K562 (cell line): ENCODE results near the gene ATP2A3. TPM values are rescaled to one million over a fixed set of nuclear protein-coding genes. Genes with fewer than 3 reads are reported as not detected.

Experiments
- ATAC-seq: fragments of 200-7000 bp; cut with Tn5 transposase; 3 replicates; pipeline ENCODE4 v1.9.1; 2020; ENCODE audit warnings: moderate library complexity
- BruUV-seq: library from RNA; stranded (reverse); fragments of 400-500 nt; replicated peaks from 2 replicates; lab custom pipeline; 2021; lab: Mats Ljungman, UMichigan
- CTCF ChIA-PET: fragments of 300-600 bp; formaldehyde crosslinking; extraction: SDS; loops from one replicate; lab custom pipeline; 2021; ENCODE audit warnings: low intra/inter-chr PET ratio; lab: Yijun Ruan, JAX
- POLR2A ChIA-PET: fragments of 300-600, 350-650 bp; sonication (Branson Sonifier 250); formaldehyde crosslinking; extraction: SDS; loops from one replicate; lab custom pipeline; 2021; ENCODE audit warnings: antibody characterized with exemption, inconsistent platforms; lab: Yijun Ruan, JAX
- DNase-seq, 4 experiments: peaks; one replicate each; pipeline versions ENCODE4 v3.0.0 to v3.0.0-alpha.2; 2011 to 2018; ENCODE audit warnings: low spot score in 3 of 4, mixed read lengths in 3 of 4; ENCODE audit errors: extremely low read depth in 1 of 4
- FAIRE-seq: peaks from 2 replicates; lab custom pipeline; 2011; peaks lifted over from hg19 to GRCh38; lab: Jason Lieb, UNC
- H2AFZ ChIP-seq: 2 replicates; pipeline ENCODE4 v1.6.0; 2011; ENCODE audit warnings: low read depth, low read length, control low read depth, inconsistent platforms
- H3K27ac ChIP-seq: fragments of 200-600 bp; 3 replicates; pipeline ENCODE4 v1.8.0; 2011; ENCODE audit warnings: low read depth, mild to moderate bottlenecking, control low read depth, inconsistent platforms, low read length, moderate library complexity, mixed read lengths; ENCODE audit errors: extremely low read depth
- H3K27me3 ChIP-seq, 2 experiments: fragments of 300-600 bp in 1 of 2; 2 replicates in 1 of 2; 3 replicates in 1 of 2; pipeline versions ENCODE4 v1.6.0 to v1.8.0; 2011; ENCODE audit warnings: inconsistent platforms in 2 of 2, low read length in 2 of 2, mild to moderate bottlenecking in 1 of 2, mixed read lengths in 1 of 2, moderate library complexity in 1 of 2; ENCODE audit not compliant: control insufficient read depth in 2 of 2, insufficient read depth in 2 of 2
- H3K36me3 ChIP-seq: fragments of 300-600 bp; 3 replicates; pipeline ENCODE4 v1.8.0; 2011; ENCODE audit warnings: mild to moderate bottlenecking, low read length, inconsistent platforms; ENCODE audit not compliant: control insufficient read depth, insufficient read depth
- H3K4me1 ChIP-seq, 2 experiments: fragments of 200-600 bp in 1 of 2; replicated peaks in 1 of 2; 2 replicates in 1 of 2; 3 replicates in 1 of 2; pipeline versions ENCODE4 v1.5.1 to v1.8.0; 2011; ENCODE audit warnings: inconsistent platforms in 2 of 2, low read length in 2 of 2, mild to moderate bottlenecking in 1 of 2, mixed read lengths in 1 of 2, moderate library complexity in 1 of 2; ENCODE audit not compliant: control insufficient read depth in 2 of 2, insufficient read depth in 2 of 2
- H3K4me2 ChIP-seq: 2 replicates; pipeline ENCODE4 v1.6.1; 2011; ENCODE audit warnings: low read length, control low read depth, inconsistent platforms, mixed read lengths; ENCODE audit not compliant: insufficient read depth
- H3K4me3 ChIP-seq: fragments of 200-600 bp; sonication (generic), shearing (Covaris generic); 2 replicates; pipeline ENCODE4 v1.5.1; 2016; ENCODE audit warnings: control low read depth, inconsistent platforms
- H3K79me2 ChIP-seq: fragments of 200-600 bp; 3 replicates; pipeline ENCODE4 v1.8.0; 2011; ENCODE audit warnings: low read length, inconsistent platforms; ENCODE audit not compliant: control insufficient read depth, insufficient read depth
- H3K9ac ChIP-seq, 2 experiments: 2 replicates each; pipeline versions ENCODE4 v1.6.0 to v1.6.1; 2011; ENCODE audit warnings: low read depth in 2 of 2, low read length in 2 of 2, control low read depth in 1 of 2, inconsistent platforms in 1 of 2, mild to moderate bottlenecking in 1 of 2, mixed read lengths in 1 of 2; ENCODE audit not compliant: insufficient read depth in 1 of 2
- H3K9me1 ChIP-seq: one replicate; pipeline ENCODE4 v1.6.0; 2011; ENCODE audit warnings: inconsistent platforms, mild to moderate bottlenecking, low read length, moderate library complexity; ENCODE audit not compliant: control insufficient read depth, insufficient read depth
- H3K9me3 ChIP-seq: replicated peaks from 2 replicates; pipeline ENCODE4 v1.5.1; 2011; ENCODE audit warnings: low read depth, low read length, inconsistent platforms; ENCODE audit not compliant: control insufficient read depth, insufficient read depth
- H4K20me1 ChIP-seq: replicated peaks from 2 replicates; pipeline ENCODE4 v1.6.1; 2011; ENCODE audit warnings: low read length, inconsistent platforms, mixed read lengths; ENCODE audit not compliant: control insufficient read depth, insufficient read depth
- POLR2G ChIP-seq: fragments of 200-400 bp; formaldehyde crosslinking; IDR thresholded peaks from 2 replicates; pipeline ENCODE4 v1.6.1; 2017; ENCODE audit warnings: low read depth, mild to moderate bottlenecking, antibody characterized with exemption, low read length, moderate library complexity
- RBM22 ChIP-seq: fragments of 200-400 bp; formaldehyde crosslinking; IDR thresholded peaks from 2 replicates; pipeline ENCODE4 v1.6.1; 2018; ENCODE audit warnings: low read length, low read depth; ENCODE audit not compliant: poor library complexity, severe bottlenecking
- XRCC3 ChIP-seq: fragments of 450-650 bp; IDR thresholded peaks from 2 replicates; pipeline ENCODE4 v1.6.1; 2017; ENCODE audit warnings: mild to moderate bottlenecking, moderate library complexity
- ZNF232 ChIP-seq: sonication (generic); formaldehyde crosslinking; IDR thresholded peaks from 2 replicates; pipeline ENCODE4 v1.8.0; 2022; ENCODE audit warnings: mild to moderate bottlenecking, missing genetic modification reagents
- WGBS: fragments of 100-300 bp; shearing (Covaris generic); methylation state at CpG from one replicate; pipeline ENCODE4 v1.1.6; 2016; ENCODE audit warnings: low coverage, mixed read lengths; ENCODE audit not compliant: insufficient coverage; ENCODE audit errors: missing lambda C conversion rate; 5-methylcytosine and 5-hydroxymethylcytosine counted together
- in situ Hi-C: fragments of 300-500 bp; cut with MboI; formaldehyde crosslinking; loops from 4 replicates; pipeline ENCODE4 v1.15.0; 2018; ENCODE audit warnings: inconsistent platforms, mixed read lengths
- intact Hi-C: fragments of 100-400 bp; cut with micrococcal nuclease; formaldehyde crosslinking; loops from 2 replicates; pipeline ENCODE4 v1.14.2; 2022
- polyA plus RNA-seq, 8 experiments: library from polyadenylated mRNA; depleted of rRNA in 4 of 8; stranded (reverse) in 5 of 8; unstranded in 3 of 8; fragments of >200 nt; fragmentation: Nextera tagmentation in 2 of 8; fragmentation: Illumina TruSeq in 1 of 8; extraction: Ambion mirVana in 2 of 8; extraction: Trizol in 1 of 8; gene quantifications; 2 replicates each; pipeline versions ENCODE4 v1.2.1 to v1.2.3, GENCODE V29; 2011 to 2014; ENCODE audit warnings: inconsistent platforms in 1 of 8, missing spikeins in 1 of 8
- total RNA-seq, 7 experiments: library from RNA; depleted of rRNA in 6 of 7; stranded (reverse); fragments of >200 nt in 6 of 7; fragmentation: Illumina TruSeq in 2 of 7; extraction: Trizol in 2 of 7; gene quantifications; 2 replicates each; pipeline versions ENCODE4 v1.2.1 to v1.2.3, GENCODE V29; 2011 to 2021; ENCODE audit warnings: low replicate concordance in 1 of 7
- TF ChIP-seq, protein P1 (sequence below): fragments of 450-650 bp; formaldehyde crosslinking; conservative IDR thresholded peaks from 2 replicates; pipeline ENCODE4 v1.4.0; 2022; ENCODE audit warnings: mild to moderate bottlenecking, missing genetic modification characterization
- TF ChIP-seq, protein P2 (sequence below): fragments of 250-450 bp; sonication (Bioruptor Pico); IDR thresholded peaks from 2 replicates; pipeline ENCODE4 v1.4.0; 2020; ENCODE audit warnings: mild to moderate bottlenecking, moderate library complexity

The ATP2A3 gene
- total and polyA plus RNA-seq, 9 of the 15 experiments (the other 6 are each of a cell fraction or from before 2014, with no cell fraction given) = 0.65 to 103 (median 31.3) TPM

DNA sequence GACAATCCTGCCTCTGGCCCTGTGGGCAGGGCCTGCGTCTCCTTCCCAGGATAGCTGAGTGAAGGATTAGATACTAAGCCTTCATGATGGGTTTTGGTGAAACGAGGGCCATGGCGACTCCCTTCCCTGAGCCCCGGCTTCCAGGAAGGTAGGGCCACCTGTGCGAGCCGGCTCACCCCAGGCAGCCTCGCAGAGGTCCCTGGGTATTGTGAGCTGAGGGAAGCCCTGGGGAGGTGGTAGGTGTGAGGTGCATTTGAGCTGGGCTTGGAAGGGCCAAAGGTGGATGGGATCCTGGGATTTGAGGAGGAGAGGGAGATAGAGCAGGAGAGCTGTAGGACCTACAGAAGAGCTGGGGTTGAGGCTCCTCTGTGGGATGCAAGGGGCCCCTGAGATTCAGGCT, 41.5 kb downstream of the ATP2A3 start (continued):
- TF ChIP-seq, protein P1, sequence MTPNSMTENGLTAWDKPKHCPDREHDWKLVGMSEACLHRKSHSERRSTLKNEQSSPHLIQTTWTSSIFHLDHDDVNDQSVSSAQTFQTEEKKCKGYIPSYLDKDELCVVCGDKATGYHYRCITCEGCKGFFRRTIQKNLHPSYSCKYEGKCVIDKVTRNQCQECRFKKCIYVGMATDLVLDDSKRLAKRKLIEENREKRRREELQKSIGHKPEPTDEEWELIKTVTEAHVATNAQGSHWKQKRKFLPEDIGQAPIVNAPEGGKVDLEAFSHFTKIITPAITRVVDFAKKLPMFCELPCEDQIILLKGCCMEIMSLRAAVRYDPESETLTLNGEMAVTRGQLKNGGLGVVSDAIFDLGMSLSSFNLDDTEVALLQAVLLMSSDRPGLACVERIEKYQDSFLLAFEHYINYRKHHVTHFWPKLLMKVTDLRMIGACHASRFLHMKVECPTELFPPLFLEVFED (CRISPR knock-in tag) = 0 out of 2 replicates have a peak, but pooled peaks have one; percentile 55
- TF ChIP-seq ZNF232 (CRISPR knock-in tag) (no peak), XRCC3 (no peak)
- TF ChIP-seq, all 486 proteins: peak for 4

DNA sequence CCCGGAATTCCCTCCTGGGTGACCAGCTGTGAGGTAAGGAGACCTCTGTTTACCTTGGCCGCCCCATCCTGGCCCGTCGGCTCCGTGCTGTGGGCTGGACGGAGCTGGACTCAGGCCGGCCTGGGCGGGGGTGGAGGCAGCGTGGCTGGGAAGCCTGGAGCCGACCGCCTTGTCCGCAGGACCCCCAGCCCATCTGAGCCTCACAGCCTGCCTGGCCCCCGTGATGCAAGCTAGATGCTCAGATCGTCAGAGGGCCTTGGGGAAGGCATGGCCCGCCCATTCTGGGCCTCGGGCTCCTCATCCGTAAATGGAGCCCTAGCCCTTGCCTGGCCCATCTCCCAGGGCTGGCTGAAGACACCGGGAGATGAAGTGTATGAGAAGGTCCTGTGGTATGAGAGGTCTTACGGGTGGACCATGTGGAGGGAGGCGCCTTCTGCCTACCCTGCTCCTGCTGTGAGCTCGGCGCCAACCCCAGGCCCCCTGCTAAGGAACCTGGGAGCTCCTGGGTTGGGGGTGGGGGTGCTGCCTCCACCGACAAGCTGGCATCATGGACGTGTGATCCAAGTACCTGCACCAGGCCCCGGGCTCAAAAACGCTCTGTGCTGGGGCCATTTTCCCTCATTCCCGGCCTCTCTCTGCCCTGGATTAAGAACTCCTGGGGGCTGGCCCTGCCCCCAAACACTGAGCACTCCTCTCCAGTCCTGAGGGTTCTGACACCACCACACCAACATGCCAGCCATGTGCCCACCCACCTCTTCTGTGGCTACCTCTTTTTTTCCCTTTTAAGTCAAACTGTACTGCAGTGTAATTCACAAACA, 42.5 kb downstream of the ATP2A3 start:
- Histone ChIP-seq H3K27me3 (no peaks in the 10 kb centered on the region), H3K9me1 (no peaks in the 10 kb centered on the region), H3K4me1 (peaks cover 19 to 31% of the 10 kb centered on the region in 2 experiments), H3K27ac (no peak overlapping the region), H4K20me1 (no peaks in the 10 kb centered on the region; the same call in 1 of the 2 replicates), H3K9ac (no peak overlapping the region), H3K36me3 (peaks cover 6% of the 10 kb centered on the region; the same call in 1 of the 3 replicates), H2AFZ (no peak overlapping the region)
- intact Hi-C loops = no loop called here
- in situ Hi-C loops = no loop called here
- POLR2A ChIA-PET = interaction anchor here (0.6 kb wide), 2 partner anchors 10 to 502 kb away, joined by 3 to 4 read pairs; no protein-coding TSS in a partner anchor
- FAIRE-seq = no peak
- no peak for DNase-seq
- 77% methylated on average over 13 of the region's 27 CpGs for WGBS
- no TSS peak for BruUV-seq
- TF ChIP-seq, protein P2, sequence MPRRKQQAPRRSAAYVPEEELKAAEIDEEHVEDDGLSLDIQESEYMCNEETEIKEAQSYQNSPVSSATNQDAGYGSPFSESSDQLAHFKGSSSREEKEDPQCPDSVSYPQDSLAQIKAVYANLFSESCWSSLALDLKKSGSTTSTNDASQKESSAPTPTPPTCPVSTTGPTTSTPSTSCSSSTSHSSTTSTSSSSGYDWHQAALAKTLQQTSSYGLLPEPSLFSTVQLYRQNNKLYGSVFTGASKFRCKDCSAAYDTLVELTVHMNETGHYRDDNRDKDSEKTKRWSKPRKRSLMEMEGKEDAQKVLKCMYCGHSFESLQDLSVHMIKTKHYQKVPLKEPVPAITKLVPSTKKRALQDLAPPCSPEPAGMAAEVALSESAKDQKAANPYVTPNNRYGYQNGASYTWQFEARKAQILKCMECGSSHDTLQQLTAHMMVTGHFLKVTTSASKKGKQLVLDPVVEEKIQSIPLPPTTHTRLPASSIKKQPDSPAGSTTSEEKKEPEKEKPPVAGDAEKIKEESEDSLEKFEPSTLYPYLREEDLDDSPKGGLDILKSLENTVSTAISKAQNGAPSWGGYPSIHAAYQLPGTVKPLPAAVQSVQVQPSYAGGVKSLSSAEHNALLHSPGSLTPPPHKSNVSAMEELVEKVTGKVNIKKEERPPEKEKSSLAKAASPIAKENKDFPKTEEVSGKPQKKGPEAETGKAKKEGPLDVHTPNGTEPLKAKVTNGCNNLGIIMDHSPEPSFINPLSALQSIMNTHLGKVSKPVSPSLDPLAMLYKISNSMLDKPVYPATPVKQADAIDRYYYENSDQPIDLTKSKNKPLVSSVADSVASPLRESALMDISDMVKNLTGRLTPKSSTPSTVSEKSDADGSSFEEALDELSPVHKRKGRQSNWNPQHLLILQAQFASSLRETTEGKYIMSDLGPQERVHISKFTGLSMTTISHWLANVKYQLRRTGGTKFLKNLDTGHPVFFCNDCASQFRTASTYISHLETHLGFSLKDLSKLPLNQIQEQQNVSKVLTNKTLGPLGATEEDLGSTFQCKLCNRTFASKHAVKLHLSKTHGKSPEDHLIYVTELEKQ (CRISPR knock-in tag) = no peak
- TF ChIP-seq POLR2G = peak; percentile 74
- peak; percentile 60 for TF ChIP-seq RBM22
- TF ChIP-seq, all 486 proteins: peak for 2
- no peak overlapping the region for H3K4me2 ChIP-seq
- H3K4me3 ChIP-seq = no peak overlapping the region
- no peak for ATAC-seq
- CTCF ChIA-PET = no interaction called here
- H3K79me2 ChIP-seq = peaks cover 4% of the 10 kb centered on the region; the same call in 1 of the 3 replicates
- no peaks in the 10 kb centered on the region for H3K9me3 ChIP-seq
